AG08395 (cell line): ENCODE data around the gene AKT3.
"Not testable (repeated sequence)": the region's sequence is repeated elsewhere in the genome, so short reads cannot be mapped to it uniquely, and the experiment has no call there.

Experiments used
- DNase-seq: peaks from one replicate; pipeline ENCODE4 v3.0.0; 2012; ENCODE audit warnings: mixed read lengths, low spot score

The AKT3 gene

DNA sequence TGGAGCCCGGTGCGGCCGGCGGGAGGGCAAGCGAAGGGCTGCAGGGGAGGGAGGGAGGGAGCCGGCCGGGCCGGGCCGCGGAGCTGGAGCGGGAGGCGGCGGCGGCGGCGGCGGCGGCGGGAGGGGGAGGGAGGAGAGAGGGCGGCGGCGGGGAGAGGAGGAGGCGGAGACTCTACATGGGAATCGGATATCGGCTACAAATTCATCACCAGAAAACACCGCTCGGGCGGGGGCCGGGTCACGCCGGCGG, at the start of gene AKT3:
Gene AKT3 (minus strand): TSS at position 42 of the 250 bp plus-strand sequence. CDS start 7,073 bp downstream, outside the sequence.
- DNase-seq = peak; percentile 81

DNA sequence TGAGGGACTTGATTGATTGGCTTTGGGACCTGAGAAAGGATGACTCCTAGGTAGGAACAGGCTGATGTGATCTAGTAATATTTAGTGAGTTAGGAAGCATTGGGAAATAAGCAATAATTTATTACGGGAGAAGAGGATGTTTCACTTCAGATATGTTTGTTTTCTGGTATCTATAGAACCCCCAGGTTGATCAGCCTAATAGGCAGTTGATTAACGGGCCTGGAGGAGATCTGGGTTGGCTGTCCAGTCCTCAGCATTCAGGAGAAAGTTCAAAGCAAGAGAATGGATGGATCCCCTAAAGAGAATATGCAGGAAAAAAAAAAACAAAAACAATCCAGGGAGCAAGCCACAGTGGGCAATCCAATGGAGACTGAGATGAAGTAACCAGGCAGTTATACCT, 48.2 kb upstream of the AKT3 start:
- no peak for DNase-seq

DNA sequence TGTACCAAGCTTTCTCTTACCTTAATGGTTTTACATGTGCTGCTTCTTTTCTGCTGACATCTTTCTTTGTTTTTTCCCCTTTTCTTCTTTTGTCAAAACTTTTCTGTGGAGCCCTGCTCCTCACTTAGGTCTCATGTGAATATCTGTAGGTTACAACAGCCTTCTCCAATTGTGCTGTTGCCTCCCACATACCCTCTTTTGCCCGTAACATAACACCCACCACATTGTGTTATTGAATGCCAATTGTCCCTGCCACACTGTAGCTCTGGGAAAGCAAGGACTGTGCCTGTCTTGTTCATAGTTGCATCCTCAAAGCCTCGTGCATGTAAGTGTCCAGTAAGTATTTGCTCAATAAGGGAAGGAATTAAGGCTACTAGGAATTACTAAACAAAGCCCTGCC, 46.3 kb upstream of the AKT3 start:
- no peak for DNase-seq

DNA sequence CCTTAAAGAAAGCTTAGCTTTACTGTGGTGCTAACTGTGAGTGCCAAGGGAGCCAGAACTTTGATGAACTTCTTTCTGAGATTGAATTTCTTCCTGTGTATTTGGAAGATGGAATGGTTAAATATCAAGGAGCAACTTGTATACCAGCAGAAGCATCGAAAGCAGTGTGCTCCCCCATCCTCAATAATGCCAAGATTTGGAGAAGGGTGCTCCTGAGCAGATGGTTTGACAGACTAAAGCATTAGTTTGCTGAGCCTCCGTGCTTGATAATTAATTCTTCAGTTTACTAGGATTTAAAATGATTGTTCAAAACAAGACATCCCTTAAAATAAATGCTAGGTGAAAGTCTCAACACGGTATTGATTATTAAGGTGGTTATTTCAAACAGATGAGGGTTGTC, 42.4 kb upstream of the AKT3 start:
- no peak for DNase-seq

DNA sequence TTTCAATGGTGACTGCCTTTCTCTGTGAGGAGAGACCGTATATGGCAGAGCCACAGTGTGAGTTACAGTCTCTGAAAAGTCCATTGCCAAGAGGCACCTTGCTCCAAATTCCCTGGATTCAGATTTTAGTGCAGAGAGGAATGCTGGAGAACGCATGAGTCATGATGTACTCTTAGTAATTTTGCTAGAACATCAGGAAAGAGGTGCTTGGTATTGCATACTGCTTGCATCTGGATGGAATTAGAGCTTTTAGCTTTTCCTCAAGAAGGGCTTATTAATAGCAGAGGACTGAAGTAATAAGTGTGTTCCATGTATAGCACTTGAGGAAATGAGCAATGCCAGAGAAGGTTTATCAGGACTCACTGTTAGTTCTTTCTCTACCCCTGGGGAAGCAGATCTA, 40.5 kb upstream of the AKT3 start:
- DNase-seq = peak; percentile 74

DNA sequence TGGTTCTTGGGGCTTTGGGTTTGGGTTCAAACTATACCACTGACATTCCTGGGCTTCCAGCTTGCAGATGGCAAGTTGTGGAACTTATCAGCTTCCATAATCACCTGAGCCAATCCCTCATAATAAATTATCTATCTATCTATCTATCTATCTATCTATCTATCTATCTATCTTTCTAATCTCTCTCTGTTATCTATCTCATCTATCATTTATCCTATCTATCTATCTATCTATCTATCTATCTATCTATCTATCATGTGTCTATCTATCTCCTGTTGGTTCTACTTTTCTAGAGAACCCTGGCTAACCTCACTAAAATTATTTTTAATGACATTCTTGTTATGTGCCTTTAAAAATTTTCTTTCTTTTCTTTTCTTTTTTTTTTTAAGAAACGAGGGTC, 35.8 kb upstream of the AKT3 start:
- DNase-seq = no peak

DNA sequence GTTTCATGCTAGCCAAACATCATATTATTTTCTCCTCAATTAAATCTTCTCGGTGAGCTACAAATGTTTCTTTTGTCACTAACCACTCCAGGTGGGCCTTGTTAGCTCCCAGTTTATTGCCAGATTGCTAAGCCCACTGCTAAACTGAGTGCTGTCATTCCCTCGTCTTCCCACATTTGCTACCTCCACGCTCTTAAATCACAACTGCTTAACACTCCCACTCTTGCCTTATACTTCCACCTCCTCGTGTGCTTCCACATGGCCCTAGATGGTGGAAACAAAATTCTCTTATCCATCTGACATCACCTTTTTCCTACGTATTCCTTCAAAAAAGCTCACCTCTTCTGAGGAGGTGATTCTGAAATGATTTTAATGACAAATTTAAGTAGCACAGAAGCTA, 34.6 kb upstream of the AKT3 start:
- DNase-seq = no peak

DNA sequence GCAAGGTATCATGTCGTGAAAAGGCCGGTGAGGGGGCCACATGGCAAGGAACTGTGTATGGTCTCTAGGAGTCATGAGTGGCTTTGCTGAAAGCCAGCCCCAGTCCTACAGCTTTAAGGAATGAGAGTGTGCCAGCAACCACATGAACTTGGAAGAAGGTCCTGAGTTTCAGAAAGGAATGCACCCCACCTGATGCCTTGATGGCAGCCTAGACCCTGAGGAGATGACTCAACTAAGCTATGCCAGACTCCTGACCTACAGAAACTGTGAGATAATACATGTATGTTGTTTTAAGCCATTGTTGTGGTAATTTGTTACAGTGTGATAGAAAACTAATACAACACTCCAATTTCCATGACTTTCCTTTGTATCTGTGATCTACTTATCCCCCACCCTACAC, 33.5 kb upstream of the AKT3 start:
- DNase-seq = peak; percentile 36

DNA sequence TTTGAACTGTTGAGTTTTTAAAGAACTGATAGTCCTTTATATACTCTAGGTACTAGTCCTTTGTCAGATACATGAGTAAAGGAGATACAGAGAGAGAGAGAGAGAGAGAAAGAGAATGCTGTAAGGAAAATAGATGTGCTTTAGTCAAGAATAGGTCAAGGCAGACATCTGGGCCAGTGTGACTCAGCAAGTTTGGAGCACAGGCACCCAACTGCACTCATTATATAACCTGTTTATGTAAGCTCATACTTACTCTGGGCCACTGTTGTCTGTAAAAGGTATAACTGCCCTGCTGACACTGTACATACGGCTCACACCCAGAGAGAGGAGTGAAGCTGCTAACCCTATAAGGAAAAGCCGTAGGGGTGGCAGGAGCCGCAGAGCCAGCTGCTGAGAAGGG, 32.2 kb upstream of the AKT3 start:
- DNase-seq = peak; percentile 25

DNA sequence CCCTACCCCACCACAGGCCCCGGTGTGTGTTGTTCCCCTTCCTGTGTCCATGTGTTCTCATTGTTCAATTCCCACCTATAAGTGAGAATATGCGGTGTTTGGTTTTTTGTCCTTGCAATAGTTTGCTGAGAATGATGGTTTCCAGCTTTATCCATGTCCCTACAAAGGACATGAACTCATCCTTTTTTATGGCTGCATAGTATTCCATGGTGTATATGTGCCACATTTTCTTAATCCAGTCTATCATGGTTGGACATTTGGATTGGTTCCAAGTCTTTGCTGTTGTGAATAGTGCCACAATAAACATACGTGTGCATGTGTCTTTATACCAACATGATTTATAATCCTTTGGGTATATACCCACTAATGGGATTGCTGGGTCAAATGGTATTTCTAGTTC, 27.0 kb upstream of the AKT3 start:
- not testable (repeated sequence) for DNase-seq

DNA sequence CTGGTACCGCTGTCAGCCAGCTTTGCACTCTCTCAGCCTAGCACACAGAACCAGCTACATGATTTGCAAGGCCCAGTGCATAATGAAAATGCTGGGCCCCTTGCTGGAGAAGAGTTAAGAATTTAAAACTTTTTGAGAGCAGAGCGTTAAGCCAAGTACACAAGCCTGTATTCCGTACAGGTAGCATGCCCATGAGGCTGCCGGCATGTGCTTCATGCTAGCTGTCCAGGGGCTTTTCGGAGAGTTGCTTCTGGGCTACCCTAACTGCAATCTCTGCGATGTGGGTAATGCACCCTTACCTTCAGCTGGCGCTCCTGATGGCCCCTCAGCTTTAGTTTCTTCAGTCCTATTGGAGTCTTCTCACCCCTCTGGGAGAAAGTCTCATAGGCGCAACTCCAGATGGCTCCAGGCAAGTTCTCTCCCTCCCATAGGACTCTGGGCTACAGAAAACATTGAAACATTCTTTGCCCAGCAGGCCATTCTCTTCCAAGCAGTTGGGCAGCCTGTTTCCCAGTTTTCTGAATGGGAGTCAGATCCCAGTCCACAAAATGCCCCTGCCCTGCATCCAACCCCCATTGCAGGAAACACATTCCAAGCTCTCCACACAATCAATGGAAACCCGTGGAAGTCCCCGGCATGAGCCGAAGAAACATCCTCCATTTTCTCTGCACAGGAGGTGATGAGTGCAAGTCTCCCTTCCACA, 5.7 kb upstream of the AKT3 start:
- DNase-seq = no peak

DNA sequence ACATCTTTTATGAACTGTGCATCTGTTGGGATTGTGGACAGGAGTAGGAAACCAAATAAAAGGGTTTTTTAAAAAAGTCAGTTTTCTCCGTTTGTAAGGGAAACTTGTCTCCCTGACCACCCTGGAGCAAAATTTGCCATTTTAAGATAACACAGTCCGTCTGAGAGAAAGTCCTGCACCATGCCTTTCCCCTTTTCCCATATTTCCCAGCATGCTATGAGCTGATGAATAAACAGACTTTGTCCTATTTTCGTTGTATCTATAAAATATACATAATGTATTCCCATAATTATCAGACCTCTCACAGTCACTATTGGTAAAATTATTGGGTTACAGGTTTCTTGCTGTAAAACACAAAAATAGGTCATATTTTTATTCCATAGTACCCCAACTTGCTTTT, 1.7 kb upstream of the AKT3 start:
- no peak for DNase-seq

DNA sequence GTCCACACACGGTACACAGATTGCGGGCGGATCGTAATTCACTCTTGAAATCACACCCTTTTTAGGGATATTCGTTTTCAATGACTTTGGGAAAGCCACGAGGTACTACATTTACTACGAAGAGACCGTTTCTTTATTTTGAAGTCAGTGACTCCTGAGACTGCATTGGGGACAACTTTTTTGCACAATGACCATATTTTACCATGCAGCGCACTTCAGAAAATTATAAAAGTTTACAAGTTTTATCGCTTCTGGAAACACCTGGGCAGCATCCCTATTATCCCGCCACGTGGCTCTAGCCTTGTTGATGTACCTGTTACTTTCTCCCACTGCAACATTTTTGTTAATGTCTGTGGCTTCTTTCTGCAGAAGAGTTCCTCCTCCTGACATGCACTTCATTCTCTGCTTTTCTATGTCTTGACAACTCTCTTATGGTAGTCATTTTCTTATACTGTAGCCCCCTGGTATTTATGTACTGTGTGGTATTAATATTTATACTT, 1.3 kb upstream of the AKT3 start:
- DNase-seq = no peak

DNA sequence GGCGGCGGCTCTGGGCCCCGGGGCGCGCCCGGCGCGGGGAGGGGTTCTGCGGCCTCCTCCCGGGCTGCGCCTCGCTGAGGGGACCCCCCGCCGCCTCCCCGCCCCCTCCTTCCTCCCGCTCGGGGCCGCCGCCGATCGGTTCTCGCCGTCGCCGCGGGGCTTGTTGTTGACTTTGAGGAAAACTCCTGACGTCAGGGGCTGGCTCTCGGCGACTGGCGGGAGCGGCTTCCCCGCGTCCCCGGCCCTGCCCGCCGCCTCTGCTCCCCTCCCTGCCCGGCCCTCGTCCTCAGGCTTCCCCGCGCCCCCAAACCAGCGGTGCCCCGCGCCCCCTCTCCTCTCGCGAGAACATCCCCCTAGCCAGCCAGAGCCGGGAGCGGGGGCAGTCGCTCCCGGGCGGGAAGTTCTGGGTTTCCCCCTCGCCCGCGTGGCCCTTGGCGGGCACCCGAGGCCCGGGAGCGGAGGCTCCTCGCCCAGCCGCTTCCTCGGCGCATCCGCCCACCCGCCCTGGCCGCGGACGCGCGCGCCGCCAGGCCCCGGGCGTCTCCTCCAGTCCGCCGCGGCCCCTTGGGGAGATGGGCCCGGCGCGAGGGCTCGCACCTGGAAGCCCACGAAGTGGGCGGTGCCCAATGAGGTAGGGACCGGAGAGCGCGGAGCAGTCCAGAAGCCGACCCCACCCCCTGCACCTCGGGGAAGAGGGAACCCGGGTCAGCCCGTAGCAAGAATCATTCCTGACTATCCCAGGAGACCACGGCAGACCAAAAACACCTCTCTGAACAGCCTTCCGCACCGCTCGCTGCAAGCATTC, 611 bp upstream of the AKT3 start:
- peak; percentile 71 for DNase-seq

DNA sequence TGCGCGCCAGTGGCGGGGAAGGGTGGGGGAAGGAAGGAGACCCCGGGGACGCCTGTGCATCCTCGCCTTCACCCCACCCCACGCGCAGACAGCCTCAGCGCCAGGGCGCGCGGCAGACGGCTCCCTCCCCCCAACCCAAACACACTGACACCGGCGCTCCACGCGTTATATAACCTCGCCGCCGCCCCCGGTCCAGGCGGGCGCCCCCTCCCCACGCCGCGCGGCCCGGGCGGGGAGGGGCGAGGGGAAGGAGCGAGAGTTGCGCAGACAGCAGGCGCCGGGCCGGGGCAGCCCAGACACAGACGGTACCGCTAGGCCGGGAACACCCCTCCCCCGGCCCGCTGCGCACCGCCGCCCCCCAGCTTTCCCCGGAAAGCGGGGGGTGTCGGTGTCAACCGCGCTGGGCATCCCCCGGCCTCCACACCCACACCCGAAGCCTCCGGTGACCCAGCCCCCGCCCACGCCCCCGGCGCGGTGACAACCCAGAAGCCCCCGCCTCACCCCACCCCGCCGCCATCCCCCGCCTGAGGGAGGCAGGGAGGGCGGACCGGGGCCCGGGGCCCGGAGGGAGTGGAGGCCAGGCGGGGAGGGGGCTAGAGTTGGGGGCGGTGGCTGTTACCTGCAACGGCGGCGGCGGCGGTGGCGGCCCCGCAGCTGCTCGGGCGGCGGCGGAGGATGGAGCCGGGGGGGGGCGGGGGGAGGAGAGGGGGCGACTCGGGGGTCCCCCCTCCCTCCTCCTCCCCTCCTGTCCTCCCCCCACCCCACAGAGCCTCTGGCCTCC, 432 bp downstream of the AKT3 start:
- peak; percentile 26 for DNase-seq

DNA sequence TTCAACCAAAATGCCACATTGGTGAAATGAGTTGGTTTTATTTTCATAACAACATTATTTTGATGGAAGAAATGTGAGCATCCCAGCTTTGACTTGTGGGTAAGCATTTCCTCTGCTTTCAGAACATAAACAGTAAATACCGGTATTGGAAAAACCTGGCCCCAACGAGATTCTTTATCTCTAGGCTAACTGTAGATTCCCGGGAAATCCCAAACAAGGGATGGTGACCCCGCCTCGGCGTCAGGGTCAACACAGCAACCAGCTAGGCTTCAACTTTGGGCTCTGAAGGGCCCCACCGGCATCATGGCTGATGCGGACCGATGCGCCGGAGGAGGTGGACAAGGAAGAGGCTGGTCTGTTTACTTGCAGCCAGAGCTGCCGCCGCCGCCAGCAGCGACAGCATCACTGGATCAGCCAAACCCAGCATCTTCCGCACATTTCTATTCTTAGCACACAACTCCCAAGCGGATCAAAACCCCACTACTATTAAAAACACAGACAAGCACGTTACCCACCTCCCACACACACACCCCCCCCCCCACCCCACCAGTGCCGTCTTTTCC, 1.1 kb downstream of the AKT3 start:
- DNase-seq = peak; percentile 58

DNA sequence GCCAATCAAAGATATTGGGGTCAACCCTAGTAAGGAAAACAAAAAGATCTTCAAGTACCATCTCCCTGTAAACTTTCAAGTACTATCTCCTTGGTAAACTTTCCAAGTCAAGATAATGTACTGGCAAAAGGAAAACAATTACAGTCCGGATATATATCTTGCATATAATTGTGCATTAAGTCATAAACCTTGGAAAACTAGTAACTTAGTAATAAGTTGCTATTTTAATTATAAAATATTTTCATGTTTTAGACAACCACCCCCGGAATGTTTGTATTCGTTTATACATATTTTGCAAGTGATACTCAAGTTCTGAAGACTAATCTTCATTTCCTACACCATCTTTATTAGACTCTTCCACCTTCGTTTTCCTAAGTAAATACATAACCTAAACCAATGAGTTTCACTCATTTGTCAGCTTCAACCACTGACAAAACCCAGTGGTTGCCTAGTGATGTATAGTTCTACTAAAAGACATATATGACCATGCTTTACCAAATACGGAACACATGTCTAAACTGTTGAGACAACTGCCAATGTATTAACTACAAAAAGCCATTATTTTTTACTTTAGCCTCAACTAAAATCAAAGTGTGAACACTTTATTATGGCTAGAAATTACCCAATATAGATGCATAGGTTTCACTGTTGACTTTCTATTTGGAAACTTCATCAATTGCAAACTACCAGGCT, 1.7 kb downstream of the AKT3 start:
- no peak for DNase-seq

DNA sequence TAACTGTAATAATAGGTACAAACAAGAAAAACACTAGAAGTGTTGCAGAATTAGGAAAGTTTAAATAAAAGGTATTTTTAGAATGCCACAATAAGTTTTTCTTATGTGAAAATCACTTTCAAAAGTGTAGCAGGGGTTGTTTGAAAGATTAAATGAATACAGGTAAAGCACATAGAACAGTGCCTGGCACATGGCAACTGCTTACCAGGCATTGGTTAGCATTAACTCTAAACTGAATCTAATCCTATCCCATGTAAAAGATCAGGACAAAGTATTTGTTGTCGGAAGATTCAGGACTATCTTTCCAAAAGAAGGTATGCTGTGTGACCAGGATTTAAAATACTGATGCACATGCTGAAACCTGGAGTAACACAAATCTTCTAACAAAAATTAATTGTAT, 3.3 kb downstream of the AKT3 start:
- DNase-seq = no peak

DNA sequence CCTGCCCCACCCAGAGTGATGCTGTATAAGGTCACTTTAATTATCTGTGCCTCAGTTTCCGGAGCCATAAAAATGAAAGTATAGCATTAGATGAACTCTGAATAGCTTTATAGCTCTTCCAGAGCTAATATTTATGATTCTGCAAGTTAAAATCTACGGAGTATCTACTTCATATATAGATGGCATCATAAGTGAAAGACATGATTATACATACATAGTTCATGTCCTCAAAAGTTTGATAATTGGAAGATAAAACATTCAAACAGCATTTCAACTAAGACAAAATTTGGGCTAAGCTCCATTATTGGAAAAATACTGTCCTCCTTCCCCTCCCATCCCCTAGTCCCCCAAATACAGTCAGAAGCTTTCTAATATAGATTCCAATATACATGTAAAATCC, 4.2 kb downstream of the AKT3 start:
- DNase-seq = no peak

DNA sequence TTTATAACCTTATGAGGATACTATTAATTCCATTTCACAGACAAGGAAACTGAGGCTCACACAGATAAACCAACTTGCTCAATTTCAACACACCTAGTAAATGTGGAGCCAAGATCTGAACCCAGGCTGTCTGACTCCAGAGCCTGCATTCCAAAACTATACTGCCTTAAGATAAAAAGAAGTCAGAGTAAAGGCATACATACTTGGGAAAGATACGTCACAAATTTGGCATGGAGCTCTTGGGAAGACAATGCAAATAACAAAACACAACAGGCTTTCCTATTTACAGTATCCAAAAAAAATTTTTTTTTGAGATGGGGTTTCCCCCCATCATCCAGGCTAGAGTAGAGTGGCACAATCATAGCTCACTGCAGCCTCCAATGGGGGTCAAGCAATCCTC, 5.9 kb downstream of the AKT3 start:
- no peak for DNase-seq

DNA sequence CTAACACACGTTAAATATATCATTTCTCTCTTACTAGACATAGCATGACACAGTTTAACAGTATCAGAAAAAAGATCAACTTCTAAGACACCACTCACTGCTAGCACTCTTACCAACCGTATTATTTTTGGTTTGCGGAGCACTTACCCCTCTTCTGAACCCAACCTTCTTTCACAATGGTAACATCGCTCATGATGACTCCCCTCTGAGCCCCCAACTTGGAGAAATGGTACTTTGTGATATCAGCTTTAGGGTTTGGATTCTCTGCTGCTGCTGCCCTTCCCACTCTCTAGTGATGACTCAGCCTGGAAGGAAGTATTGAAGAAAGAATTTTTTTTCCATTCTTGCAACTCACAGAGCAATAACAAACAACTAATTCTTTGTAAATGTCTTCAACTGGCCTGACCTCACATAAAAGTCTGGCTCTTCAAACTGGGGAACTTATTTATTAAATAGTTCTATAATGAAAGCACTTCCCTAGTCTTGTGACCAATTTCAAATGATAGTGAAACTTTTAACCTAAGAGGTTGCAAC, 7.0 kb downstream of the AKT3 start:
- peak; percentile 70 for DNase-seq

DNA sequence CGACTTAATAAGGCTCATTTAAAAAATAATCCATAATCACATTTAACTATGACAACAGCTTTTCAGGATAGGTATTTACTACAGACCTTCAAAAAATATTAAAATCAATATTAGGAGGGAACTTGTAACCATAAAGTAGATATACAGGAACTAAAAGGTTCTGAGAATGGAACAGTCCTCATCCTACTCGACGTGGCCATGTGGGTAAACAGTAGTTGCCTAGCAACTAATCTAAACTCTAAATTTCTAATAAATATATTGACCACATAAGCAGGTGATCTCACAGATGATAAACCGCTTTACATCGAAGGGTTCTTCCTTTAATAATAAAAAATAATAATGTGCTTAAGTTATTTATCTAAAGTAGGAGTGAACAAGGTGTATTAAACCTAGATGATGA, 7.9 kb downstream of the AKT3 start:
- no peak for DNase-seq
